GM19455 (cell line): ENCODE data around the gene TINAGL1.

Experiments used
- ATAC-seq: cut with Tn5 transposase; IDR thresholded peaks from one replicate; pipeline ENCODE4 v1.9.1; 2021; ENCODE audit not compliant: unreplicated experiment

Gene TINAGL1

DNA sequence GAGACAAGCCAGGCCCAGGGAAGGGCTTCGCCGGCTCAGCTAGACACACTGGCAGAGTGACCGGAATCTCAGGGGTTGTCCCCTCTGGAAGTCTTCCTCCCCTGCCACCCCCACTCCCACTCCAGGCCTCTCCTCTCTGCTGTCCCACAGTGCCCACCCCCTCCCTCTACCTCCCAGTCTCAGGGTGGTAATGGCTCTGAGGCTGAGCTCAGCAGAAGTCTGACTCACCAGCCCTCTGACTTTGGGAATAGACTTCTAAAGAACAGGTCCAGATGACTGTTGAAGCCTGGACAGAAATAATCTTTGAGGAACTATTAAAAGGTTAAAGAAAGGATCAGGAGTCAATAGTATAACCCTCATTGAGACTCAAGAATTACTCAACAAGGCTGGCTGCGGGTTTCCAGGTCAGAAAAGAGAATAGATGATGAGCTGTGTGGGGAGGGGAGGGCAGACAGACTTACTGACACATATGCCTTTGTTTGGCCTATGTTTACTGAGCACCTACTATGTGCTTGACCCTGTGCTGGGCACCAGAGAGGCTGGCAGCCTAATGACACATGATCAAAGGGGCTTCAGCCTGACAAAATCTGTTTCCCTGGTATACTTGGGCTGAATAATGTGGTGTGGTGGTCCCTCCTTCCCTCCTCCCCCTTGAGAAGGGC, 49.4 kb downstream of the TINAGL1 start:
- ATAC-seq: no peak

DNA sequence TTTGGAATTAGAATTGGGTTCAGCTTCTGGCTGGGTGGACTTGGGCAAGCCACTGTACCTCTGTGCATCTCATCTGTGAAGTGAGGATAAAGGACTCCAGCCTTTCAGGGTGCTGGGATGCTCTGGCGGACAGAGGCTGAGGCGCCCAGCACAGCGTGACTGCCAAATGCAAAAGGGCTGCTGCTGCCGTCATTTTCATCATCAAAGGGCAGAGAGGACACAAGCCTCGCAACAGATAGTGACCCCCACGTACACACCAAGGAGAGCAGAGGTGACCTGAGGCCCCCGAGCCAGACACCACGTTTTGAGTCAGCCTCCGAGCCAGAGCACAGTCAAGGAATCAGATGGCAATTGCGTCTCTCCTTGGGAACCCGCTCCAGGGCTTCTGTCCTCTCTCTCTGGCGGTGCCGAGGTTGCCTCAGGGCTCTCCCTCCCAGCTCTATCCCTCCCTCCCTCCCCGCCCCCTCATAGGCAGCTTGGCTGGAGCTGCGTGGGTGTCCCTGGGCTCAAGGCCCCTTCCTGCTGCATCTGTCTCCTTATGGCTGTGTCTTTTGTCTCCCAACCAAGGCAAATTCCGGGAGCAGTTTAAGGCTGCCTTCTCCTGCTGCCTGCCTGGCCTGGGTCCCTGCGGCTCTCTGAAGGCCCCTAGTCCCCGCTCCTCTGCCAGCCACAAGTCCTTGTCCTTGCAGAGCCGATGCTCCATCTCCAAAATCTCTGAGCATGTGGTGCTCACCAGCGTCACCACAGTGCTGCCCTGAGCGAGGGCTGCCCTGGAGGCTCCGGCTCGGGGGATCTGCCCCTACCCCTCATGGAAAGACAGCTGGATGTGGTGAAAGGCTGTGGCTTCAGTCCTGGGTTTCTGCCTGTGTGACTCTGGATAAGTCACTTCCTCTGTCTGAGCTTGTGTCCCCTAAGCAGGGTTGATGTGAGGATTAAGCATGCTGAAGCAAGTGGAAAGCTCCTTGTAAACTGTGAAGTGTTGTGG, 50.2 kb downstream of the TINAGL1 start:
- ATAC-seq: no peak

DNA sequence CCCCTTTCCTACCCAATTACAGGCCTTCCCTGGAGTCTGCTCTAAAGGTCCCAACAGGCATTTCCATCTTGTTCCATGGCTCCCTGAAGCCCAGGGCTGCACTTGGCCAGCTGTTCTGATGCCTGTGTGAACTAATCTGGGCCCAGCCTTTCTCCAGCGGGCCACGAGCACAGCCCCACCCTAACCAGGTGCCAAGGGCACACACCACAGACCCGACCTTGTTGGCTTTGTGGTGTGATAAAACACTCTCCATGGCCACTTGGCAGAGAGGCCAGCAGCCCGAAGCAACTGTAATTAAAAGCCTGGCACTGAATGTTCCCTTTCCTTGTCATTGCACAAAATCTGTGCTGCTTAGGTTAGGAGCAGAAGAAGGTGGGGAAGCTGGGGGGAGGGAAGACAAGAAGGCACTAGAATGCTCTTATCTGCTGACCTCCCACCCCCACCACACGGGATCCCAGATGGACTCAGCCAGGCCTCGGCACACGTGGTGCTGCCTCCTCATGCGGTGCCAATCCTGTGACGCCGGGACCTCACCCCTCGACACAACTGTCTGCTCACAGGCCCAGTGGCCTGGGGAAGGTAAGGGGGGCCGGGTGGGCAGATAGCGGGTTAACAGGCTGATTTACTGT, 51.1 kb downstream of the TINAGL1 start:
- no peak for ATAC-seq

DNA sequence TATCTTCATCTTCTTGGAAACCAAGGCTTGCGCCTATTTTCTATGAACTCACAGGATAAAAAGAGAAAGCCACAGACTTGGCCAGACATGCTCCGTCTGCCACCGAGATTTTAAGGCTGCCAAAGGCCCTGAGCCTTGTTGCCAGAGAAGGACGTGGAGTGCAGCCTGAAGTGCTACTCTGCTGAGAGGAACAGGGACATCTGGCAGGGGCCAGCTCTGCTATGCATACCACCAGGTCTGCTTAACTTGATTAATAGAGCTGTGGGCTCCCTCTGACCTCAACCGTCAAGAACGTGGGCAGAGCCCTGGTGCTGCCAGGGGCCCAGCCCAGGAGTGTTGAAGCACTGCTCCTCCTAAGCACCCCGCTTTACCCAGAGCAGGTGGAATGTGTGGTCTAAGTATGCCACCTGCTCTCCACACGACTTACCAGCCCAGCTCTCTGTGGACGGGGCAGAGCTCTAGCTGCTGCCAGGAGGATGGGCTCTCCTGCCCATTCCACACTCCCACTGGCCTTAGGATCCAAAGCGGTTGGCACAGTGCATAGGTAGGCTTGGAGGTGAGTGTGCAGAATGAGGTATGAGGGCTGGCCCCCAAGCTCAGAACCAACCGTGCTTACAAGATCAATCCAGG, 51.7 kb downstream of the TINAGL1 start:
- ATAC-seq: no peak

DNA sequence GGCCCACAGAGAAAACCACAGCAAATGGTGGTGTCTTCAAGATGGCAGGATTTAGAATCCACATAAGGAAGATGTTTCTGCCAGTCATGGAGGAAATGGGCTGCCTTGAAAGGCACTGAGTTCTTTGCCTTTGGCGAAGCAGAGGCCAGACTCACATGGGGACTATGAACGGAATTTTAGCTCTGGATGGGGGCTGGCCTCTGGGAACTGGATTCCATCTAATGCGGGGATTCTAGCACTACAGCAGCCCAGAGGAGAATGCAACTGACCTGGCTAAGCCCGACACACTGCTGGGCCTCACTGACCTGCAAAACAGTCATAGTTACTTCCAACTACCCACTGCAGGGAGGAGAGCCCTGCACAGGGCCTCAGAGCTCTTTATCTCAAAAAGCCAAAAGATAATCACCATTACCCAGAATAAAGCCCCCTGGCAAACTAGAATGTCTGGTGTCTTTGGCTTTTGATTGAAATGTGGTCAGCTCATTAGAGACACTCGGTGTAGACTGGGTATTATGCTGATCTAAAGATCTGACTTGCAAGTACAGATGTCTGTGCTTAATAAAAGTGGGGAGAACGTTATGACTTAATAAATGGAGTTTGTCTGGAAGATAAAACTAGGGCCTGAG, 52.7 kb downstream of the TINAGL1 start:
- no peak for ATAC-seq

DNA sequence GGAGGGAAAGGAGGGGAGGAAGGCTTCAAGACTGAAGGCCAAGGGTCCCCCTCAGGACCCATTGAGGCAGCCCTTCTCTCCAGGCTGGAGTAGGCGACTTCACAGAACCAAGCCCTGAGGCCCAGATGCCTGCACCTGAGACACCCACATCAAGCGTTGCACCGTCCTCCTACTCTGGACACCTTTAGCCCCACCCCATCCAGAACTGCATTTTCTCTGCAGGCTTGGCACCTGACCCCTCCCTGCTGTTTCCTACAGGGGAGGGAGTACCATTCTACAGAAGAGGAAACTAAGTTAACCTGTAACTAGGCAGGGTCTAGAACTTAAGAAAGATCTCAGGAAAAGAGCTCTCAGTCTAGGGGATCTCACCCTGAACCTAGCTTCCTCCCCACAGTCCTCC, 56.3 kb downstream of the TINAGL1 start:
- ATAC-seq: no peak

DNA sequence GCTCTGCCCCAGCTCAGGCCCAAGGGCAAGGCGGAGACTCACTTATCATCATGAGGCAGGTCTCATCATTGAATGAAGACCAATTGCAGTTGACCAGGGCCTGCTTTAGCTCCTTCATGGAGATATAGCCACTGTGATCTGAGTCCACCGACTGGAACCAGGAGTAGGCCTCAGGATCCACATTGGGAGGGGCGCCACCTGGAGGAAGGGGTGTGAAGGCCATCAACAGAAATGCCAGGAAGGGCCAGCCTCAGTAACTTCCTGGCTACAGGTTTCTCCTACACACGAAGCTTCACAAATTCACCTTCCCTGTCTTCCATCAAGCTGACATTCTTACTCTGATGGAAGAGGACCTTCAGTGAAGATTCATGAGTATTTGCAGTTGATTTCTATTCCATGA, 56.8 kb downstream of the TINAGL1 start:
- no peak for ATAC-seq
